SU-DHL-6 (cell line): ENCODE measurements around the gene MUC20.

Source experiments
- H2AFZ ChIP-seq: fragments of 200-600 bp; sonication (generic); 2 replicates; pipeline ENCODE4 v1.6.1; 2014; ENCODE audit warnings: low read depth, mild to moderate bottlenecking, moderate library complexity, mixed read lengths, antibody characterized with exemption, low read length; ENCODE audit not compliant: severe bottlenecking
- H3F3A ChIP-seq: fragments of 200-600 bp; shearing (Covaris generic); 2 replicates; pipeline ENCODE4 v1.6.0; 2016; ENCODE audit warnings: antibody characterized with exemption, mild to moderate bottlenecking; ENCODE audit not compliant: insufficient read depth
- H3K27ac ChIP-seq: fragments of 200-600 bp; sonication (generic); 2 replicates; pipeline ENCODE4 v1.5.1; 2016; ENCODE audit warnings: low read depth, mild to moderate bottlenecking, low read length, moderate library complexity, mixed read lengths
- H3K27me3 ChIP-seq: fragments of 200-600 bp; sonication (generic), shearing (Covaris generic); 2 replicates; pipeline ENCODE4 v1.6.0; 2014; ENCODE audit warnings: mild to moderate bottlenecking, low read length
- H3K36me3 ChIP-seq: fragments of 200-600 bp; sonication (generic); 2 replicates; pipeline ENCODE4 v1.6.1; 2014; ENCODE audit warnings: mild to moderate bottlenecking, low read length, mixed read lengths
- H3K4me2 ChIP-seq: fragments of 300-600, 200-600 bp; shearing (Covaris generic), sonication (generic); 2 replicates; pipeline ENCODE4 v1.6.0; 2014; ENCODE audit warnings: low read length, low read depth, mild to moderate bottlenecking; ENCODE audit not compliant: poor library complexity, severe bottlenecking
- H3K4me3 ChIP-seq: fragments of 200-600 bp; sonication (generic); 2 replicates; pipeline ENCODE4 v1.5.1; 2014; ENCODE audit warnings: antibody characterized with exemption, low read length, mild to moderate bottlenecking, mixed read lengths; ENCODE audit not compliant: insufficient read depth, poor library complexity, severe bottlenecking
- H3K79me2 ChIP-seq: fragments of 200-600 bp; sonication (generic); 2 replicates; pipeline ENCODE4 v1.6.1; 2014; ENCODE audit warnings: mild to moderate bottlenecking, low read length, moderate library complexity; ENCODE audit not compliant: insufficient read depth
- H3K9ac ChIP-seq: fragments of 200-600 bp; sonication (generic); 2 replicates; pipeline ENCODE4 v1.7.0; 2014; ENCODE audit warnings: mild to moderate bottlenecking, low read length
- H3K9me2 ChIP-seq: fragments of 200-600 bp; sonication (generic); replicated peaks from 2 replicates; pipeline ENCODE4 v1.6.1; 2014; ENCODE audit warnings: low read length; ENCODE audit not compliant: insufficient read depth
- H3K9me3 ChIP-seq: fragments of 200-600 bp; sonication (generic); 2 replicates; pipeline ENCODE4 v1.6.1; 2014; ENCODE audit warnings: low read length, mixed read lengths; ENCODE audit not compliant: insufficient read depth
- H4K20me1 ChIP-seq: fragments of 200-600 bp; sonication (generic); 2 replicates; pipeline ENCODE4 v1.6.1; 2014; ENCODE audit warnings: low read depth, mild to moderate bottlenecking, antibody characterized with exemption, low read length, moderate library complexity, mixed read lengths
- EZH2phosphoT487 ChIP-seq: fragments of 200-600 bp; sonication (generic), shearing (Covaris generic); conservative IDR thresholded peaks from 2 replicates; pipeline ENCODE4 v1.6.1; 2018; ENCODE audit warnings: mild to moderate bottlenecking, antibody characterized with exemption, low read length, moderate library complexity, mixed read lengths
- TF ChIP-seq, protein P1 (sequence below): fragments of 200-600 bp; sonication (generic); IDR thresholded peaks from one replicate; pipeline ENCODE4 v1.5.1; 2017; ENCODE audit warnings: antibody characterized with exemption, mild to moderate bottlenecking, low read length, moderate library complexity; ENCODE audit not compliant: insufficient read depth, poor library complexity, severe bottlenecking

The MUC20 gene

DNA sequence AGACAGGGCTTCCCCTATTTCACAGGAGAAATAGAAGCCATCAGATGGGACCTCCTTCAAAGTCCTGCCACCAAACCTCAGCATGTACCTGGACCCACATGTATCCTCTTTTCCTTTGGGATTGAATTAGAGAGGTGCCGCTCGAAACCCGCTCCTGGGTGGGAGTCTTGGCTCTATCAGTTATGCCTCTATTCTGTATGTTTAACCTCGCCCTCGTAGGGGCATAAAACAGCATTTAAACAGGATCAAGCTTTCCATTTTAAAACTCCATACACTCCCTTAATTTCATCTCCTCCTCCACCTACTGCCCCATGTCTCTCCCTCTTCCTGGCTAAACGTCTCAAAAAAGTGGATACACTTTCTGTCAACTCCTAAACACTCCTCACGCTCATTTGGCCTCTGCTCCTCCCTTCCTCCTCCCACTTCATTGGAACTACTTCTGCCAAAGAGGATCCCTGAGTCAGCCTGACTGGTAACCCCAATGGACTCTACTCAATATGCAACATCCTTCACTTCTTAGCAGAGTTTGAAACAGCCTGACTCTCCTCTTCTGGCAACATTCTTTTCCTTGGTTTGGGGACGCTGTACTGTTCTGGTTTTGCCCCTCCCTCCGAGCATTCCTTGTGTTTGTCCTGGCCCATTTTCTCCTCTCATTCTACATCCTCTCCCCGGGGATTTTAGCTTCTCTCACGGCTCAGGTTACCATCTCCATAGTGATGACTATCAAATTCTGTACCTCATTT is 23.0 kb upstream of the MUC20 start:
- Histone ChIP-seq H3F3A (0 out of 2 replicates have a peak, but pooled peaks cover 4% of the 10 kb centered on the region), H3K36me3 (no peaks in the 10 kb centered on the region), H3K79me2 (no peaks in the 10 kb centered on the region), H3K9me2 (no peaks in the 10 kb centered on the region), H3K4me2 (no peak overlapping the region), H2AFZ (no peak overlapping the region), H3K27ac (no peak overlapping the region), H4K20me1 (no peaks in the 10 kb centered on the region), H3K9me3 (no peaks in the 10 kb centered on the region), H3K9ac (no peak overlapping the region), H3K4me3 (no peak overlapping the region), H3K27me3 (no peaks in the 10 kb centered on the region)
- TF ChIP-seq EZH2phosphoT487, result no peak
- TF ChIP-seq, protein P1, sequence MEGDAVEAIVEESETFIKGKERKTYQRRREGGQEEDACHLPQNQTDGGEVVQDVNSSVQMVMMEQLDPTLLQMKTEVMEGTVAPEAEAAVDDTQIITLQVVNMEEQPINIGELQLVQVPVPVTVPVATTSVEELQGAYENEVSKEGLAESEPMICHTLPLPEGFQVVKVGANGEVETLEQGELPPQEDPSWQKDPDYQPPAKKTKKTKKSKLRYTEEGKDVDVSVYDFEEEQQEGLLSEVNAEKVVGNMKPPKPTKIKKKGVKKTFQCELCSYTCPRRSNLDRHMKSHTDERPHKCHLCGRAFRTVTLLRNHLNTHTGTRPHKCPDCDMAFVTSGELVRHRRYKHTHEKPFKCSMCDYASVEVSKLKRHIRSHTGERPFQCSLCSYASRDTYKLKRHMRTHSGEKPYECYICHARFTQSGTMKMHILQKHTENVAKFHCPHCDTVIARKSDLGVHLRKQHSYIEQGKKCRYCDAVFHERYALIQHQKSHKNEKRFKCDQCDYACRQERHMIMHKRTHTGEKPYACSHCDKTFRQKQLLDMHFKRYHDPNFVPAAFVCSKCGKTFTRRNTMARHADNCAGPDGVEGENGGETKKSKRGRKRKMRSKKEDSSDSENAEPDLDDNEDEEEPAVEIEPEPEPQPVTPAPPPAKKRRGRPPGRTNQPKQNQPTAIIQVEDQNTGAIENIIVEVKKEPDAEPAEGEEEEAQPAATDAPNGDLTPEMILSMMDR, result no peak

DNA sequence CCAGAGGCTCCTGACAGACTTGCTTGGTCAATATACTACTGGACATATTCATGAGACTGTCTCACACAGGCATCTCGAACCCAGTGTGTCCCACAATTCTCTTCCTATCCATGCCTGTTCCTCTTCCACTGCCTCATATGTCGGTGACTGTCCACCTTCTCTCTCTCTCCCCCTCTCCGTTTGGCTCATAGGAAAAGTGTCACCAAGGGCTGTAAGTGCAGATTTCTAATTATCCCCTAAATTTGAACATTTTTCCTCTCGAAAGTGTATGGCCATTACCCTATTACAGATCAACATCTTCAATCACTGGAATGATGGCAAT is 22.5 kb upstream of the MUC20 start:
- Histone ChIP-seq H3F3A (0 out of 2 replicates have a peak, but pooled peaks cover 4% of the 10 kb centered on the region), H2AFZ (no peak overlapping the region), H3K36me3 (no peaks in the 10 kb centered on the region), H3K27me3 (no peaks in the 10 kb centered on the region), H3K9ac (no peak overlapping the region), H3K27ac (no peak overlapping the region), H3K9me2 (no peaks in the 10 kb centered on the region), H3K9me3 (no peaks in the 10 kb centered on the region), H3K79me2 (no peaks in the 10 kb centered on the region), H3K4me2 (no peak overlapping the region), H4K20me1 (no peaks in the 10 kb centered on the region), H3K4me3 (no peak overlapping the region)
- TF ChIP-seq, protein P1, result no peak
- no peak for TF ChIP-seq EZH2phosphoT487

DNA sequence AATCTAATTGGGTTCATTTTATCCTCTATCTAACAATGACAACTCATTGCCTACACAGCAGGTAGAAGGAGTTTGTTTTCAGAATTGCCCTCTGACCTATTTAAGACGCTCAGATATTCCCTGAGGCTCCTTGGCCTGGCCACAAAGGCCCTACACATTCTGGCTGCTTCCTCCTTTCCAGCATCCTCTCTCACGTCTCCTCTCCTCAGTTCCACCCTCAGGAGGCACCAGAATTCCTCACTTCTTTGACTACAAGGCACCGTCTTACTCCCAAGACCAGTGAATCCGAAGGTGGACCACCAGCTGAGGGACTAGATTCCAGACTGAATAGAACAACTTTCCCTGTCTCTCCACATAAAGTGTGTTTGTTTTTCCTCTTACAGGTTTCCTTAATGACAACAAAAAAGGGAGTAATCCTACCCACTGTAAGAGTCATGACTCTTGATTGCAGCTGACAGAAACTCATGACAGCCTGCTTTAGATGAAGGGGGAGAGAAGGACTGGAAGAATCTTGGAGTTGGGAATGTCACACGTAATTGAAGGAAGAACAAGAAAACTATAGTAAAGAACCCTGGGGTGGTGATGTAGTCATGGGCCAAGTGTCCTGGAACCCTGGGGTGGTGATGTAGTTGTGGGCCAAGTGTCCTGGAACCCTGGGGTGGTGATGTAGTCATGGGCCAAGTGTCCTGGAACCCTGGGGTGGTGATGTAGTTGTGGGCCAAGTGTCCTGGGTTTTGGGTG is 22.0 kb upstream of the MUC20 start:
- H3K36me3 ChIP-seq, result no peaks in the 10 kb centered on the region
- H3K4me2 ChIP-seq, result no peak overlapping the region
- no peak overlapping the region for H3K9ac ChIP-seq
- TF ChIP-seq EZH2phosphoT487, result no peak
- TF ChIP-seq, protein P1, result no peak
- H3F3A ChIP-seq, result 0 out of 2 replicates have a peak, but pooled peaks cover 4% of the 10 kb centered on the region
- H3K9me3 ChIP-seq, result no peaks in the 10 kb centered on the region
- H3K79me2 ChIP-seq, result no peaks in the 10 kb centered on the region
- no peak overlapping the region for H3K27ac ChIP-seq
- H3K27me3 ChIP-seq, result no peaks in the 10 kb centered on the region
- no peaks in the 10 kb centered on the region for H3K9me2 ChIP-seq
- H3K4me3 ChIP-seq, result no peak overlapping the region
- H2AFZ ChIP-seq, result no peak overlapping the region
- no peaks in the 10 kb centered on the region for H4K20me1 ChIP-seq
